ENCODE data around the gene RASIP1. TPM values are rescaled to one million over a fixed set of nuclear protein-coding genes. Genes with fewer than 3 reads are reported as not detected.

RASIP1 gene
- total RNA-seq, 1 donor from 2014 or later: 23.5 TPM

DNA sequence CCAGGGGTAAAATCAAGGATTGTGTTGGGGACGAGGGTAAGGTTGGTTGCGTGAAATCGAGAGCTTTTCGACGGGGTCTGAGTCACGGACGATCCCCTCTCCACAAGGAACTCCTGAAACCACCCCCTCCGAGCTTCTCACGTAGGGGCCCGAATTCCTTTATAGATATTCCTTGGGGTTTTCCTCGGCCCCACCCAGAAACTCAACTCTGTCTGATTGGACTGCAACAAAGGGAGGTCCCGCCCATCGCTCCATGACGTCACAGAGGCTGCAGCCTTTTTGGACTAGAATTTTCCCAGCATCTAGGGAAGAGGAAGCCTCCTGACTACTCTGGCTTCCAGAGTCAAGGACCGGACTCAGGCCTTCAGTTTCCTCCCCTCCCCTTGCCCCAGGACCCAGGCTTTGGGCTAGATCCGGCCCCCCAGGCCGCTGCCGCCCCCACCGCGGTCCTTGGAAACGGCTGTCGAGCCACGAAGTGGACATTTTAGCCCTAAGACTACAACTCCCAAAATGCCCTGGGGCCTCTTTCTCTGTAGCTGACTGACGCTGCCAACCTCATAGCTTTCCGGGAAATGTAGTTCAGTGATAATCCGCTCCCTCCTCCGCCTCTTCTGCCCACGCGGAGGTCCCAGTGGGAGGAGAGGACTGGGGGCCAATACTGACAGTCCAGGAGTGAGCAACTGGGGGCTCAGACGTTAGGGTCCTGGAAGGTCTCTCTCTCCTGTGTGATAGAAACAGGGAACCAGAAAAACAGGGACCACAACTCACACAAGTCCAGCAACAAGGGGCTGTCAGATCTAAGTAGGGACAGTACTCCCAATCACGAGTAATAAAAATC is 6.5 kb upstream of the RASIP1 start, which contains the start of gene IZUMO1:
IZUMO1 (minus strand) TSS at position 172 of the 838 bp plus-strand sequence. CDS start 1,050 bp downstream, outside the sequence.
- Histone ChIP-seq H3K4me3 (ENCODE audit: low read length in 3 of 3) (peak within 1 kb of the TSS; percentile 47 to 71 (median 63)), H3K9ac (ENCODE audit: low read depth in 1 of 3, low read length in 3 of 3) (peak within 1 kb of the TSS in 2 of 3 donors; percentile 33 to 79), H3K9me3 (ENCODE audit: control insufficient read depth in 3 of 3, low read length in 3 of 3) (no peaks in the 10 kb centered on the region), H3K27ac (ENCODE audit: low read depth, low read length) (peak within 1 kb of the TSS; percentile 65), H3K36me3 (ENCODE audit: control insufficient read depth in 3 of 3, insufficient read depth in 3 of 3, low read length in 3 of 3) (peaks cover 0 to 5% (median 0%) of the 10 kb centered on the region in 3 donors), H3K27me3 (ENCODE audit: control insufficient read depth in 3 of 3, insufficient read depth in 3 of 3, low read length in 3 of 3) (peaks cover 0 to 9% (median 1%) of the 10 kb centered on the region in 3 donors), H3K4me1 (ENCODE audit: control insufficient read depth in 3 of 3, insufficient read depth in 3 of 3, low read length in 3 of 3) (peaks cover under 1 to 14% (median 5%) of the 10 kb centered on the region in 3 donors)

DNA sequence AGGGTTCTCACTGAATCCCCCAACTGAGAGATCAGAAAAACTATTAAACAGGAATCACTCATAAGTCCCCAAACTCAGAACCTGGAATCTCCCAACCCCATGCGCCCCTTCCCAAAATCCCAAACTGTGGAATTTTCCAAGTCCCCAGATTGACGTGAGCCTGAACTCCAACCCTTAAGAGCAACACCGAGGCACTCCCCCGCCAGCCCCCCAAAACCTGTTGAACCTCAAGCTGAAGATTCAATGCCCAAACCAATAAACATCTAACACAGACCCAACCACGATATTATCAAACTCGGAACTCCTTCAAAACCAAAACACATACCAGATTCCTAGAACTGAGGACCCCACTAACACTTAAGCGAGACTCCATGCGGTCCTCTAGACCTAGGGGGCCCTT is 5.7 kb upstream of the RASIP1 start:
- peaks cover 0 to 5% (median 0%) of the 10 kb centered on the region in 3 donors for H3K36me3 ChIP-seq (ENCODE audit: control insufficient read depth in 3 of 3, insufficient read depth in 3 of 3, low read length in 3 of 3)
- H3K27me3 ChIP-seq (ENCODE audit: control insufficient read depth in 3 of 3, insufficient read depth in 3 of 3, low read length in 3 of 3): peaks cover 0 to 8% (median 0%) of the 10 kb centered on the region in 3 donors
- H3K4me3 ChIP-seq (ENCODE audit: low read length in 3 of 3): no peak overlapping the region
- peak overlapping the region; percentile 65 for H3K27ac ChIP-seq (ENCODE audit: low read depth, low read length)
- H3K9me3 ChIP-seq (ENCODE audit: control insufficient read depth in 3 of 3, low read length in 3 of 3): no peaks in the 10 kb centered on the region
- no peak overlapping the region for H3K9ac ChIP-seq (ENCODE audit: low read depth in 1 of 3, low read length in 3 of 3)
- H3K4me1 ChIP-seq (ENCODE audit: control insufficient read depth in 3 of 3, insufficient read depth in 3 of 3, low read length in 3 of 3): peaks cover 7 to 22% (median 8%) of the 10 kb centered on the region in 3 donors

DNA sequence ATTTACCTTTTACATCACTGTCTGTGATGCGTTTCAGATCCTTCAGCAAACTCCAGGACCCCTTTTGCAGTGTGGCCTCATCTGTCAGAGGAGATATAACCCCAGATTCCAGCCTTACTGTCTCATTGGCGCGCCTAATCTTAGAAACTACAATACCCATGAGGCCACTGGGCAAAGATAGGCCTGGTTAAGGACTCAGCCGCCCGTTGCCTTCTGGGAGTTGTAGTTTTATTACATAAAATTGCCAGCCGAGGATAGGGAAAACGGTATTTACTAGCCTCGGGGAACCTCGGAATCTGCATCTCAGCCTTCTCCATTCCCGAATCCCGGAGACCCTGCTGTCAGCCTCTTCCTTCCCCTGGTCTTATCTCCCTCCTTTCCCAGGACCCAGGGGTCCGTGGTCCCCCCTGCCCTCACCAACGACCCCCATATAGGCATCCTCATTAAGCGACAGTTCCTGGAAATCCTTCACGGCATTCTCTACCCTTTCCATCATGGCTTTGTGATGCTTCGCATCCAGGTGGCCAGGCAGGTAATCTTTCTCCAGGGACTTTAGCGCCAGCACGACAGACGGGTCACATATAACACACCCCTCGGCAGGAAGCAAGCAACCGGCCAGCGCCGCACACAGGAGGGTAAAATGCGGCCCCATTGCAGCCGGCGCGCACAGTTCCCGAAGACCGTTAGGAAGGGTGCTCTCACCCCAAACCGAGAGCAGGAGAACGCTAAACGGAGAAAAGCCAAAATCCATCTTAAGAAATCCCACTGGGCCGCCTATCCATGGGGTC is 5.0 kb upstream of the RASIP1 start:
- Histone ChIP-seq H3K9ac (ENCODE audit: low read depth in 1 of 3, low read length in 3 of 3) (no peak overlapping the region), H3K4me3 (ENCODE audit: low read length in 3 of 3) (no peak overlapping the region), H3K27ac (ENCODE audit: low read depth, low read length) (no peak overlapping the region), H3K4me1 (ENCODE audit: control insufficient read depth in 3 of 3, insufficient read depth in 3 of 3, low read length in 3 of 3) (peaks cover 7 to 22% (median 10%) of the 10 kb centered on the region in 3 donors), H3K27me3 (ENCODE audit: control insufficient read depth in 3 of 3, insufficient read depth in 3 of 3, low read length in 3 of 3) (peaks cover 0 to 2% (median 0%) of the 10 kb centered on the region in 3 donors), H3K36me3 (ENCODE audit: control insufficient read depth in 3 of 3, insufficient read depth in 3 of 3, low read length in 3 of 3) (peaks cover 0 to 4% (median 0%) of the 10 kb centered on the region in 3 donors), H3K9me3 (ENCODE audit: control insufficient read depth in 3 of 3, low read length in 3 of 3) (no peaks in the 10 kb centered on the region)

DNA sequence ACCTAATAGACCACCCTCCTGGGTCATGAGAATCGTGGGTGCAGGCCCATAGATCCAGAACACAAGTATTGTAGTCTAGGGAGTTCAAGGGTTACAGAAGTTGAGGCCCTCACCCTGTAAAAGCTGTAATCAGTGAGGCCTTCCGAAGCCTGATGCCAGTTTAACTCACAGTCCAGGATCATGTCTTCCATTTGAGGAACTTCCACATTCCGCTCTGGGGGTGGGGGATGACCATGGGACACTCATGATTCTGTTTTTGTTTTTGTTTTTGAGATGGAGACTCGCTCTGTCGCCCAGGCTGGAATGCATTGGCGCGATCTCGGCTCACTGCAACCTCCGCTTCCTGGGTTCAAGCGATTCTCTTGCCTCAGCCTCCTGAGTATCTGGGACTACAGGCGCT is 1.7 kb upstream of the RASIP1 start:
- Histone ChIP-seq H3K36me3 (ENCODE audit: control insufficient read depth in 3 of 3, insufficient read depth in 3 of 3, low read length in 3 of 3) (no peaks in the 10 kb centered on the region), H3K9ac (ENCODE audit: low read depth in 1 of 3, low read length in 3 of 3) (no peak overlapping the region), H3K4me1 (ENCODE audit: control insufficient read depth in 3 of 3, insufficient read depth in 3 of 3, low read length in 3 of 3) (peaks cover 14 to 30% (median 27%) of the 10 kb centered on the region in 3 donors), H3K27me3 (ENCODE audit: control insufficient read depth in 3 of 3, insufficient read depth in 3 of 3, low read length in 3 of 3) (no peaks in the 10 kb centered on the region), H3K4me3 (ENCODE audit: low read length in 3 of 3) (no peak overlapping the region), H3K9me3 (ENCODE audit: control insufficient read depth in 3 of 3, low read length in 3 of 3) (no peaks in the 10 kb centered on the region), H3K27ac (ENCODE audit: low read depth, low read length) (peak overlapping the region; percentile 79)

DNA sequence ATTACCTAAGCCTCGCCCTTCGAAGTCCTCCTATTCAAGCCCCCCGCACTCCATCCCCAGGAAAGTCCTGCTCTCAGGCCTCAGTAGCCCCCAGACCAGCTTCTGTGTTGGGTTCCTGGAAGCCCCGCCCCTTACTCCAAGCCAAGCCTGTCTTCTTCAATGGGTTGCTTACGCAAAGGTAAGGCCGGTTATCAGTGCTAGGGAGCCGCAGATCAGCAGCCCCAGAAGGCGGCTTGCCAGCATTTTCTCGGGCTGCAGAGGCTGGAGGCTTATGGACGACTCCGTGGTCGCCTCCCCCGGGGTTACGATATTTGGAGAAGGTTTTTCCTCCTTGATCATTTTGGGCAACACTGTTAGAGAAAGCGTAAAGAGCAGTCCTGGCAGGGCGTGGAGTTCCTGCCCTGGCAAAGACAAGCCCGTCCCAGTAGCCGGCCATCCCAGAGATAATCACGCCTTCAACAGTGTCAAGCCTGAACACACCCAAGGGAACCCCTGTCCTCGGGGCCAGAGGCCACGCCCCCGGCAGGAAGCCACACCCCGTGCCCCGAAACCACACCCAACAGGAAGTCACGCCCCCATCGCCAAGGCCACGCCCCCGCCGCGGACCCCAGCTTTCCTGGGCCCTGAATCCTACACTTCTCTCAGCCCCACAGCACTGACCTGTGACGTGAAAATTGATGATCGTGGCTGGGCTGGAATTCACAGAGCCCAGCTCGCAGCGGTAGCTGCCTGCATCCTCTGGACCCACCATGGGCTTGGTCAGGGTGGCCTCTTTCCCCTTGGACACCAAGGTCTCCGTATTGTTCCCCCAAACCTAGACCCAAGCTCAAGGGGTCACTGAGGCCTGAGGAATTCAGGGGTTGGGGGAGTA is 954 bp upstream of the RASIP1 start:
- peaks cover 14 to 27% (median 25%) of the 10 kb centered on the region in 3 donors for H3K4me1 ChIP-seq (ENCODE audit: control insufficient read depth in 3 of 3, insufficient read depth in 3 of 3, low read length in 3 of 3)
- no peaks in the 10 kb centered on the region for H3K9me3 ChIP-seq (ENCODE audit: control insufficient read depth in 3 of 3, low read length in 3 of 3)
- peak overlapping the region; percentile 2 to 40 (median 23) for H3K9ac ChIP-seq (ENCODE audit: low read depth in 1 of 3, low read length in 3 of 3)
- H3K4me3 ChIP-seq (ENCODE audit: low read length in 3 of 3): peak overlapping the region in 2 of 3 donors; percentile 3 to 49
- no peaks in the 10 kb centered on the region for H3K36me3 ChIP-seq (ENCODE audit: control insufficient read depth in 3 of 3, insufficient read depth in 3 of 3, low read length in 3 of 3)
- H3K27me3 ChIP-seq (ENCODE audit: control insufficient read depth in 3 of 3, insufficient read depth in 3 of 3, low read length in 3 of 3): no peaks in the 10 kb centered on the region
- H3K27ac ChIP-seq (ENCODE audit: low read depth, low read length): peak overlapping the region; percentile 79

DNA sequence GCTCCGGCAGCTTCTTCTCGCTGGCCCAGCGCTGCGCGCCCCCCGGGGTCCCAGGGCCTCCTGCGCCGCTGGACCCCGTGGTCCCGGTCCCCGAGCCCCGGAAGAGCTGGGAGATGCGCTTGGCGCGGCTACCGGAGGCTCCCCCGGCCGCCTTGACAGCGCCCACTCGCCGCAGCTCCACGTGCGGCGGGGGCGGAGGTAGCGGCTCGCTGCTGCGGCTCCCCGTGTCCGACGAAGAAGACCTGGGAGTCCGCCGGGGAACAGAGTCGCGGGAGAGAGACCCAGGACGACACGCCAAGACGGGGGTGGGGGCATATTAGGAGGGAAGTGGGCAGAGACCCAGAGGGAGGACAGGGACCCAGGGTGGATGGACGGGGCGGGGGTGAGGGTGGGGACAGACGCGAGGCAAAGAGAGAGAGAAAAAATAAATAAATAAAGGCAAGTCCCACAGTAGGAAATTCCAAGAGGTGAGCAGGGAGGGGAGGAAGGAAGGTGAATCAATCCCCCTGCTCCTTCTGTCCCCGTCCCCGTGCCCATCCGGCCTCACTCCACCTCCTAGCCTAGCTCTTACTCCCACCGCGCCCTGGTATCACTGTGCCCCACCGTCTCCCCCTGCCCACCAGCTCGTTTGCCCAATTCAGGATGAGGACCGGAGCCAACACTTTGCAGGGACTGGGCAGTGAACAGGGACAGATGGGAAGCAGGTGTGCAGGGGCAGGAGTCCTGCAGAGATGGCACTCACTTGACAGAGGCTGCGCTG is 826 bp downstream of the RASIP1 start:
- no peaks in the 10 kb centered on the region for H3K27me3 ChIP-seq (ENCODE audit: control insufficient read depth in 3 of 3, insufficient read depth in 3 of 3, low read length in 3 of 3)
- peak overlapping the region; percentile 57 to 76 (median 72) for H3K4me3 ChIP-seq (ENCODE audit: low read length in 3 of 3)
- H3K36me3 ChIP-seq (ENCODE audit: control insufficient read depth in 3 of 3, insufficient read depth in 3 of 3, low read length in 3 of 3): no peaks in the 10 kb centered on the region
- H3K4me1 ChIP-seq (ENCODE audit: control insufficient read depth in 3 of 3, insufficient read depth in 3 of 3, low read length in 3 of 3): peaks cover 14 to 27% (median 25%) of the 10 kb centered on the region in 3 donors
- H3K9ac ChIP-seq (ENCODE audit: low read depth in 1 of 3, low read length in 3 of 3): peak overlapping the region; percentile 68 to 83 (median 72)
- H3K27ac ChIP-seq (ENCODE audit: low read depth, low read length): peak overlapping the region; percentile 79
- no peaks in the 10 kb centered on the region for H3K9me3 ChIP-seq (ENCODE audit: control insufficient read depth in 3 of 3, low read length in 3 of 3)

DNA sequence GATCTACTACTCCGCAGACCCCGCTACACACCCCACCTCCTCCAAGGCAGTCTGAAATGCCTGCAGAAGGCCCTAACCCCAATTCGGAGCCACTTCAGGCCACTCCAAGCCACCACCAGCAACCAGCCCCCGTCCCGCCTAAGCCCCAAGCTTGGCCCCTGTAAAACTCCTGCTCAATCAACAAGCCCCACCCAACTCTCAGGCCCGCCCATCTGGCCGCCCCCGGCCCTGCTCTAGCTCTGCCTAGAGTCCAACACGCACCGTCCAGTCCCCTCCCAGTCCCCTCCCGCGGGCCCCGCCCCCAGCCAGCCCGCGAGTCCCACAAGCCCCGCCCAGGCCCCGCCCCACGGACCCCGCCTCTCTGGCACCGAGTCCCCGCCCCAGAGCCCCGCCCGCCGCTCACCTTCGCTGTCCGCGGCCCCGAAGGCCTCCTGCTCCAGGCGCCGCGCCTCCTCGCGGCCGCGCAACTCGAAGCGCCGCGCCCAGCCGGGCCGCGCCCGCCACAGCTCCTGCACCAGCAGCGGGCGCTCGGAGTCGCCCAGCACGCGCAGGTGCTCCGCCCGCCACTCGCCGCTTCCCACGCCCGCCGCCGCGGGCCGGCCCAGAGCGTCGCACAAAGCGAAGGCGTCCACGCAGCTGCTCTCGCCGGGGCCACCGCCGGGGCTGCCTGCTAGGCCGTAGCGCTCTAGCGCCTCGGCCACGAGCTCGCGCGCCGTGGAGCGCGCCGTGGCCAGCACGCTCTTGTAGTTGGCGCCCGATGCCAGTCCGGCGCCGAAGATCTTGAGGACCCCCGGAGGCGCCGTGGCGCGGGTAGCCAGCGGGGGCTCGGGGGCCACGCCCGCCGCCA is 1.6 kb downstream of the RASIP1 start:
- Histone ChIP-seq H3K36me3 (ENCODE audit: control insufficient read depth in 3 of 3, insufficient read depth in 3 of 3, low read length in 3 of 3) (no peaks in the 10 kb centered on the region), H3K9ac (ENCODE audit: low read depth in 1 of 3, low read length in 3 of 3) (peak overlapping the region; percentile 57 to 83 (median 72)), H3K27ac (ENCODE audit: low read depth, low read length) (peak overlapping the region; percentile 79), H3K4me3 (ENCODE audit: low read length in 3 of 3) (peak overlapping the region; percentile 62 to 76 (median 72)), H3K27me3 (ENCODE audit: control insufficient read depth in 3 of 3, insufficient read depth in 3 of 3, low read length in 3 of 3) (no peaks in the 10 kb centered on the region), H3K9me3 (ENCODE audit: control insufficient read depth in 3 of 3, low read length in 3 of 3) (no peaks in the 10 kb centered on the region), H3K4me1 (ENCODE audit: control insufficient read depth in 3 of 3, insufficient read depth in 3 of 3, low read length in 3 of 3) (peaks cover 14 to 27% (median 25%) of the 10 kb centered on the region in 3 donors)

DNA sequence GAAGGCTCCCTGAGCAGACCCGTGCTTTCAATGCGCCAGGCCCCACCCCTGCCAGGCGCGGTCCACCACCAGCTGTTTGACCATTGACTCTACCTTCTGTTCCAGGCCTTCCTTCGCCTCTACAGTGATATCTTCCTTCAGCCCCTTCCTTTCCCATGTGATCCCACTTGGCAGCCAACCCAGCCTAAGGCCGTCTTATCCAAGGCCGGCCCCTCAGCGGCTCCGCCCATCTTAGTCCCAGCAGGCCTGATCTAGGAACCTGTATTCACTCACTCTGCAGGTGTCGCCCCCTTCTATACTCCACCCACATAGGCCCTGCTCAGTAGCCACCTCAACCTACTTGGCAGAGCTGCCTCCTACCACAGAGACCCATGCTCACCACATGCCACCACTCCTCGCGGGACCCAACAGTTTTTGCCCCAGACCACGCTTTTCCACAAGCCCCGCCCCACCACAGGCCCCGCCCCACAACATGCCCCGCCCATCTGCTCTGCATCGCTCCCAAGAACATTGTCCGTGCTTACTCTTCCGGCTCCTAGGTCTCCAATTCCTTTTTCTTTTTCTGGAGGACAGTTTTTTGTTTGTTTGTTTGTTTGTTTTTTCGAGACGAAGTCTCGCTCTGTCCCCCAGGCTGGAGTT is 2.9 kb downstream of the RASIP1 start:
- Histone ChIP-seq H3K9ac (ENCODE audit: low read depth in 1 of 3, low read length in 3 of 3) (no peak overlapping the region), H3K27ac (ENCODE audit: low read depth, low read length) (no peak overlapping the region), H3K9me3 (ENCODE audit: control insufficient read depth in 3 of 3, low read length in 3 of 3) (no peaks in the 10 kb centered on the region), H3K4me3 (ENCODE audit: low read length in 3 of 3) (no peak overlapping the region), H3K4me1 (ENCODE audit: control insufficient read depth in 3 of 3, insufficient read depth in 3 of 3, low read length in 3 of 3) (peaks cover 14 to 27% (median 25%) of the 10 kb centered on the region in 3 donors), H3K36me3 (ENCODE audit: control insufficient read depth in 3 of 3, insufficient read depth in 3 of 3, low read length in 3 of 3) (peaks cover 0 to 2% (median 0%) of the 10 kb centered on the region in 3 donors), H3K27me3 (ENCODE audit: control insufficient read depth in 3 of 3, insufficient read depth in 3 of 3, low read length in 3 of 3) (no peaks in the 10 kb centered on the region)
